ENCODE results near the gene PRSS57. TPM values are rescaled to one million over a fixed set of nuclear protein-coding genes. Genes with fewer than 3 reads are reported as not detected.

Gene PRSS57
- total RNA-seq, 1 experiment from 2014 or later = not detected

DNA sequence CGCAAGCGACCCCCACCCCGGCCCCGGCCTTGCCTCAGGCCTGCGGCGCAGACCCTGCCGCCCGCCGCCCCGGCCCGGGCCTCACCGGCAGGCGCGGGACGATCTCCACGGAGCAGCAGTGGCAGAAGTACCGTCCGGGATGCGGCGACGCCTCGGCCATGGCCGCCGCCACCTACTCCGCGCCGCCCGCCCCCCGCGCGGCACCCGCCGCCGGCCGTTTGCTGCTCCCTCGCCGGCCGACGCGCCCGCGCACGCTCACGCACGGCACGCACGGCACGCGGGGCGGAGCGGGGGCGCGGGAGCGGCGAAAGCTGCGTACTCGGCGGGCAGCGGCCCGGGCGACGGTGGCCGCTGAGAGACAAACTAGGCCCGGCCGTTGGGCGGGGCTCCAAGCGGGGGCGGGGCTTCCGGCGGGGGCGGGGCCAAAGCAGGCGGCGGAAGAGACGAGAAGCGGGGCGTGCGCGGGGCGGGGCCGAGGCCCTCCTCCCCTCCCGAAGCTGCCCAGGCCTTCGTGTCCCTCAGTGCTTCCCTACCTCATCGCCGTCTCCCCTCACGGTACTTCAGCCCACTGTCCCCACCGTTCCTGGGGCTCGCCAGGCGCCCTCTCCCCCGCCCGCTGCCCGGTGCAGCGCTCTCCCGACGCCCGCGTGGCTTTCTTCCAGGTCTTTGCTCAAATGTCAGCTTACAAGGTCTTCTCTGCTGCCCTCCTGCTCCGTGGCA lies 32.1 kb downstream of the PRSS57 start, which contains the start of gene RNF126:
Gene RNF126 (minus strand): TSS at position 253 of the 720 bp plus-strand sequence. CDS start 93 bp downstream, at position 160.
- no TSS peak for BruUV-seq (replicated peaks)
- H3K36me3 ChIP-seq (ENCODE audit: insufficient read depth, low read length, poor library complexity, severe bottlenecking) = no peaks in the 10 kb centered on the region
- ChIA-PET POLR2A (ENCODE audit: low non-redundant PET) (interaction anchor here (0.5 to 0.7 kb wide), 2 partner anchors 135 to 141 kb away, joined by 3 to 13 read pairs; no protein-coding TSS in a partner anchor), CTCF (interaction anchor here (0.6 to 1.0 kb wide), 3 partner anchors 71 to 604 kb away, joined by 3 to 11 read pairs (median 6); no protein-coding TSS in a partner anchor)
- intact Hi-C loops (cut with micrococcal nuclease; ENCODE audit: unreplicated experiment) = loop anchor here (10.0 kb wide), 1 partner anchor 252 kb away; the partner anchor contains the start of genes KISS1R and R3HDM4
- DNase-seq (ENCODE audit: low spot score) = peak; percentile 96
- peak within 1 kb of the TSS; percentile 95 for H3K27ac ChIP-seq (ENCODE audit: low read depth, low read length, poor library complexity, severe bottlenecking)
- H3K27me3 ChIP-seq (replicated peaks; ENCODE audit: insufficient read depth, low read depth, low read length, poor library complexity) = no peaks in the 10 kb centered on the region
- peak within 1 kb of the TSS; percentile 99 for H3K4me3 ChIP-seq (ENCODE audit: low read depth, low read length, poor library complexity, severe bottlenecking)
- H3K9me3 ChIP-seq (ENCODE audit: low read depth, low read length, poor library complexity, severe bottlenecking) = no peaks in the 10 kb centered on the region
- H3K4me1 ChIP-seq (ENCODE audit: insufficient read depth, low read length, poor library complexity, severe bottlenecking) = peaks cover 17% of the 10 kb centered on the region
- TF ChIP-seq, protein P1, sequence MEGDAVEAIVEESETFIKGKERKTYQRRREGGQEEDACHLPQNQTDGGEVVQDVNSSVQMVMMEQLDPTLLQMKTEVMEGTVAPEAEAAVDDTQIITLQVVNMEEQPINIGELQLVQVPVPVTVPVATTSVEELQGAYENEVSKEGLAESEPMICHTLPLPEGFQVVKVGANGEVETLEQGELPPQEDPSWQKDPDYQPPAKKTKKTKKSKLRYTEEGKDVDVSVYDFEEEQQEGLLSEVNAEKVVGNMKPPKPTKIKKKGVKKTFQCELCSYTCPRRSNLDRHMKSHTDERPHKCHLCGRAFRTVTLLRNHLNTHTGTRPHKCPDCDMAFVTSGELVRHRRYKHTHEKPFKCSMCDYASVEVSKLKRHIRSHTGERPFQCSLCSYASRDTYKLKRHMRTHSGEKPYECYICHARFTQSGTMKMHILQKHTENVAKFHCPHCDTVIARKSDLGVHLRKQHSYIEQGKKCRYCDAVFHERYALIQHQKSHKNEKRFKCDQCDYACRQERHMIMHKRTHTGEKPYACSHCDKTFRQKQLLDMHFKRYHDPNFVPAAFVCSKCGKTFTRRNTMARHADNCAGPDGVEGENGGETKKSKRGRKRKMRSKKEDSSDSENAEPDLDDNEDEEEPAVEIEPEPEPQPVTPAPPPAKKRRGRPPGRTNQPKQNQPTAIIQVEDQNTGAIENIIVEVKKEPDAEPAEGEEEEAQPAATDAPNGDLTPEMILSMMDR (conservative IDR thresholded peaks at IDR 0.05; ENCODE audit: low read depth, low read length) = no peak
- TF ChIP-seq EZH2 (IDR thresholded peaks at IDR 0.05; ENCODE audit: borderline replicate concordance, low read depth, low read length, poor library complexity, severe bottlenecking) = no peak

DNA sequence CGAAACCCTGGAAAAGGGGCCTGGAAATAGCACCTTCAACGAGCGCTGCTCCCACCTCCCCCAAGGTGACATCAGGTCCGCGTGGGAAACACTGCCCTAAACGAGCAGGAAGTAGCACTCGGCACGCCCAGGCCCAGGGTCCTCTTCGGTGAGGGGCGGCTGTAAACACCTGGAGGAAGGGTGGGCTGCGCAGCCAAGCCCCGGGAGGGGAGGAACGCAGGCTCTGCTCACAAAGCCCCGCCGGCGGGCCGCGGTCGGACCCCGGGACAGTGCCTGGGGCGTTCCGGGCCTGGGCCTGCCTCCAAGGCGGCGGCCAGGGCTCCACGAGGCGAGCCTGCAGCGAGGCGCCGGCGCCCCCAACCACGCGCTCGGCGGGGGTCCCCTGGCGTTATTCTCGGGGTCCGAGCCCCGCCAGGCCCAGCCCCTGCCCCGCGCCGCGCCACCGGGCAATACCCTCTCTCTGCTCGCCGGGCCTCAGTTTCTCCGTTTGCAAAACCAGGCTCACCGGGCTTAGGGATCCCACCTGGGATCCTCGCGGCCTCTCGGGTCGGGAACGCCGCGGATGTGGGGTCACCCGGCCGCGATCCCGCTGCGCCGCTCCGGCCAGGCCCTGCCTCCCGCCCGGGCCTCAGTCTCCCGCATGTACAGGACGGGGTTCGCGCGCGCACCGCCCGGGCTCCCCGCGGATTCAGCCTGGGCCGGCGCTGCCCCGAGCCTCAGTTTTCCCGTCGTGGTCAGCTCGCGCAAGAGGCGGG lies 32.9 kb downstream of the PRSS57 start:
- H3K4me1 ChIP-seq (ENCODE audit: insufficient read depth, low read length, poor library complexity, severe bottlenecking) = peaks cover 17% of the 10 kb centered on the region
- TF ChIP-seq, protein P1 (conservative IDR thresholded peaks at IDR 0.05; ENCODE audit: low read depth, low read length) = no peak
- TF ChIP-seq EZH2 (IDR thresholded peaks at IDR 0.05; ENCODE audit: borderline replicate concordance, low read depth, low read length, poor library complexity, severe bottlenecking) = no peak
- CTCF ChIA-PET = interaction anchor here (1.0 kb wide), 1 partner anchor 72 kb away, joined by 6 read pairs; no protein-coding TSS in a partner anchor
- POLR2A ChIA-PET (ENCODE audit: low non-redundant PET) = interaction anchor here (0.7 kb wide), 1 partner anchor 142 kb away, joined by 13 read pairs; no protein-coding TSS in a partner anchor
- H3K27me3 ChIP-seq (replicated peaks; ENCODE audit: insufficient read depth, low read depth, low read length, poor library complexity) = no peaks in the 10 kb centered on the region
- BruUV-seq (replicated peaks) = no TSS peak
- H3K27ac ChIP-seq (ENCODE audit: low read depth, low read length, poor library complexity, severe bottlenecking) = peak overlapping the region; percentile 95
- intact Hi-C loops (cut with micrococcal nuclease; ENCODE audit: unreplicated experiment) = loop anchor here (10.0 kb wide), 1 partner anchor 252 kb away; the partner anchor contains the start of genes KISS1R and R3HDM4
- DNase-seq (ENCODE audit: low spot score) = no peak
- peak overlapping the region; percentile 99 for H3K4me3 ChIP-seq (ENCODE audit: low read depth, low read length, poor library complexity, severe bottlenecking)
- no peaks in the 10 kb centered on the region for H3K9me3 ChIP-seq (ENCODE audit: low read depth, low read length, poor library complexity, severe bottlenecking)
- no peaks in the 10 kb centered on the region for H3K36me3 ChIP-seq (ENCODE audit: insufficient read depth, low read length, poor library complexity, severe bottlenecking)

DNA sequence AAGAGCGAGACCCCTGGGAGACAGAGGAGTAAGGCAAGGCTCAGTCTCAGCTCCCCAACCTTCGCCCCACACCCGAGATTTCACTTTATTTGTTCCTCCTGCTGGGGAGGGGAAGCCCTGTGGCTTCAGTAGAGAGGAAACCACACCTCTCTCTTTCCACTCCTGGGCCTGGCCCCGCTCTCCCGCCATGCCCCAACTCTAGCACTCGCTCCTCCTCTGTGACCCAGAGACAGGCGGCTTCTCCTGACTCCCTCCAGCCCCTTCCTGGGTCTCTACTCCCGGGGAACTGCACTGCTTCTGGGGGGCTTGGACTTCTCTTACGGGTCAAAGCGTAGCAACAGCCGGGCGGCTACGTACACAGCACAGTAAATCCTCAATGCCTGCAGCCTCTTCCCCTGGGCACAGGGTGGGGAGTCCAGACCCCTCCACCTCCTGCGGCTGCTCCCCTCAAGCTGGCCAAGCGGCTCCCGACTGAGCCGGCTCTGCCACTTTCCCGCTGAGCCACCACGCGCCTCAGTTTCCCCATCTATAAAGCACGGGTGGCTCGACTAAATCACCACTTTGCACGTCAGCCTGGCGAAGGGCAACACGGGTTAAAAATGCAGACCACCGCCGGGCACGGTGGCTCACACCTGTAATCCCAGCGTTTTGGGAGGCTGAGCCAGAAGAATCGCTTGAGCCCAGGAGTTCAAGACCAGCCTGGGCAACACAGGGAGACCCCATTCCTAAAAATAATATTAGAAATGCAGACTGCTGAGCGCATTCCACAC lies 33.6 kb downstream of the PRSS57 start:
- DNase-seq (ENCODE audit: low spot score) = no peak
- ChIA-PET CTCF (no interaction called here), POLR2A (ENCODE audit: low non-redundant PET) (no interaction called here)
- Histone ChIP-seq H3K27me3 (replicated peaks; ENCODE audit: insufficient read depth, low read depth, low read length, poor library complexity) (no peaks in the 10 kb centered on the region), H3K9me3 (ENCODE audit: low read depth, low read length, poor library complexity, severe bottlenecking) (no peaks in the 10 kb centered on the region), H3K4me1 (ENCODE audit: insufficient read depth, low read length, poor library complexity, severe bottlenecking) (peaks cover 17% of the 10 kb centered on the region), H3K27ac (ENCODE audit: low read depth, low read length, poor library complexity, severe bottlenecking) (peak overlapping the region; percentile 95), H3K36me3 (ENCODE audit: insufficient read depth, low read length, poor library complexity, severe bottlenecking) (peaks cover 2% of the 10 kb centered on the region), H3K4me3 (ENCODE audit: low read depth, low read length, poor library complexity, severe bottlenecking) (peak overlapping the region; percentile 99)
- TF ChIP-seq, protein P1 (conservative IDR thresholded peaks at IDR 0.05; ENCODE audit: low read depth, low read length) = no peak
- no peak for TF ChIP-seq EZH2 (IDR thresholded peaks at IDR 0.05; ENCODE audit: borderline replicate concordance, low read depth, low read length, poor library complexity, severe bottlenecking)
- BruUV-seq (replicated peaks) = no TSS peak
- intact Hi-C loops (cut with micrococcal nuclease; ENCODE audit: unreplicated experiment) = loop anchor here (10.0 kb wide), 1 partner anchor 253 kb away; the partner anchor contains the start of genes KISS1R and R3HDM4

Data from A673 (cell line).